OCI-LY7 (cell line): ENCODE results near the gene ASAP3. TPM values are rescaled to one million over a fixed set of nuclear protein-coding genes. Genes with fewer than 3 reads are reported as not detected.
A peak's percentile ranks its signal among the peaks of the same experiment; 100 is the strongest.

Experiments
- BruUV-seq: library from RNA; stranded (reverse); fragments of 400-500 nt; replicated peaks from 2 replicates; lab custom pipeline; 2021; lab: Mats Ljungman, UMichigan
- CTCF ChIA-PET: fragments of 300-600 bp; sonication (Branson Sonifier 250); formaldehyde crosslinking; loops from one replicate; lab custom pipeline; 2022; ENCODE audit warnings: antibody characterized with exemption; ENCODE audit not compliant: unreplicated experiment; lab: Charles Lee
- POLR2A ChIA-PET: fragments of 300-600 bp; sonication (Branson Sonifier 250); formaldehyde crosslinking; loops from one replicate; lab custom pipeline; 2022; ENCODE audit warnings: antibody characterized with exemption; lab: Charles Lee
- DNase-seq: peaks from one replicate; pipeline ENCODE4 v3.0.0-alpha.2; 2015; ENCODE audit warnings: low spot score
- H2AFZ ChIP-seq: fragments of 200-600 bp; sonication (generic), shearing (Covaris generic); 2 replicates; pipeline ENCODE4 v1.6.1; 2014; ENCODE audit warnings: mild to moderate bottlenecking, antibody characterized with exemption, low read length, moderate library complexity
- H3K27ac ChIP-seq: fragments of 200-600 bp; sonication (generic); 2 replicates; pipeline ENCODE4 v1.5.1; 2014; ENCODE audit warnings: mixed run types, low read depth, mild to moderate bottlenecking, moderate library complexity, low read length, inconsistent platforms; ENCODE audit not compliant: poor library complexity, severe bottlenecking
- H3K36me3 ChIP-seq: fragments of 200-600 bp; sonication (generic); 2 replicates; pipeline ENCODE4 v1.6.1; 2014; ENCODE audit warnings: mild to moderate bottlenecking, antibody characterized with exemption, low read length, moderate library complexity, mixed read lengths; ENCODE audit not compliant: insufficient read depth
- H3K4me1 ChIP-seq: fragments of 200-600 bp; sonication (generic); 2 replicates; pipeline ENCODE4 v1.5.1; 2014; ENCODE audit warnings: mild to moderate bottlenecking, low read length; ENCODE audit not compliant: insufficient read depth, poor library complexity, severe bottlenecking
- H3K4me2 ChIP-seq: fragments of 200-600 bp; sonication (generic); 2 replicates; pipeline ENCODE4 v1.6.1; 2014; ENCODE audit warnings: mild to moderate bottlenecking, low read length
- H3K4me3 ChIP-seq: fragments of 200-600 bp; sonication (generic); 2 replicates; pipeline ENCODE4 v1.5.1; 2014; ENCODE audit warnings: mild to moderate bottlenecking, low read depth, low read length; ENCODE audit not compliant: poor library complexity, severe bottlenecking
- H3K79me2 ChIP-seq: fragments of 200-600 bp; sonication (generic); 2 replicates; pipeline ENCODE4 v1.6.1; 2016; ENCODE audit warnings: low read depth, mild to moderate bottlenecking, low read length, moderate library complexity, mixed read lengths; ENCODE audit not compliant: insufficient read depth
- H3K9me2 ChIP-seq: fragments of 200-600 bp; sonication (generic); 2 replicates; pipeline ENCODE4 v1.6.1; 2016; ENCODE audit warnings: mild to moderate bottlenecking, low read length, mixed read lengths; ENCODE audit not compliant: insufficient read depth
- H3K9me3 ChIP-seq: fragments of 200-600 bp; sonication (generic); 2 replicates; pipeline ENCODE4 v1.6.1; 2014; ENCODE audit warnings: mild to moderate bottlenecking, mixed run types, low read length, mixed read lengths
- H4K20me1 ChIP-seq: fragments of 200-600 bp; sonication (generic); 2 replicates; pipeline ENCODE4 v1.6.1; 2014; ENCODE audit warnings: mild to moderate bottlenecking, antibody characterized with exemption, low read length, moderate library complexity, mixed read lengths; ENCODE audit not compliant: insufficient read depth
- EZH2phosphoT487 ChIP-seq: fragments of 200-600 bp; sonication (generic); IDR thresholded peaks from 2 replicates; pipeline ENCODE4 v1.6.1; 2018; ENCODE audit warnings: low read depth, borderline replicate concordance, mild to moderate bottlenecking, mixed run types, antibody characterized with exemption, low read length, moderate library complexity, mixed read lengths
- intact Hi-C: fragments of 100-400 bp; cut with micrococcal nuclease; formaldehyde crosslinking; loops from one replicate; pipeline ENCODE4 v1.10.0; 2022; ENCODE audit not compliant: unreplicated experiment
- total RNA-seq, 2 experiments: library from RNA; depleted of rRNA in 1 of 2; stranded (reverse); fragments of >200 nt in 1 of 2; shearing (Covaris generic) in 1 of 2; gene quantifications; 2 replicates each; pipeline ENCODE4 v1.2.3, GENCODE V29; 2014 to 2022
- TF ChIP-seq, protein P1 (sequence below): fragments of 200-600 bp; sonication (generic); conservative IDR thresholded peaks from 2 replicates; pipeline ENCODE4 v1.5.1; 2014; ENCODE audit warnings: mild to moderate bottlenecking, antibody characterized with exemption, low read length, moderate library complexity, mixed read lengths

ASAP3 gene
- total RNA-seq, 2 experiments from 2014 or later: 5.9 to 14.9 TPM

DNA sequence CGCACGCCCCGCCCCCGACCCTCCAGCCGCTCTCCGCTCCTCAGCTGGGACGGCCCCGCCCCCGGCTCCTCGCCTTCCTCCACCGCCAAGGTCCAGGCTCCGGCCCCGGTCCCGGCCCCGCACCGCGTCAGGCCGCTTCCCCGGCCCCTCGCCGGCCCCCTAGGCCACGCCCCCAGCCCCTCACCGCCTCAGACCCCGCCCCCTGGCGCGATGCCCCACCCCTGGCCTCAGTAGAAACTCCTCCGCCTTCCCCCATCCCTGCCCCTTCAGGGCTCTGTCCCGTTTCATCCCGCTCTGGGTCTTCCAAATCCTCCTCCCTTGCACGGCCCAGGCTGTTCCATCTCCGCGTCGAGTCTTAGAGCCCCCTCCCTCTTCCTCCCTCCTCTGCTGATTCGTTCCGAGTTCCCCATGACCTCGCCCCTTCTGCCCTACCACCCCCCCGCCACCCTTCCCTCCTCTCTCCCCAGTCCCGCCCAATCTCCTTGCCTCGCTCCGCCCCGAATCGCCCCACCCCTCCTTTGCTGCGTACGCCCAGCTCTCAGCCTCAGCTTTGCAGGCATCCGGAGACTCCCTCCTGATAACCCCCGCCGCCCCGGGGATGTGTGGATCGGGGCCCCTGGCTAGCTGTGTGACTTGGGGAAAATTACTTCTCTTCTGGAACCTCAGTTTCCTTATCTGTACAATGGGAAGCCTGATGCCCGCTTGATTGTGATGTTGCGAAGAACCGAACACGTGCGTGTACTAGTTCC is 448 bp upstream of the ASAP3 start:
- H3K36me3 ChIP-seq: no peaks in the 10 kb centered on the region
- H3K4me2 ChIP-seq: peak overlapping the region; percentile 86
- H2AFZ ChIP-seq: peak overlapping the region; percentile 69
- peaks cover 49% of the 10 kb centered on the region for H3K4me1 ChIP-seq
- TF ChIP-seq, protein P1, sequence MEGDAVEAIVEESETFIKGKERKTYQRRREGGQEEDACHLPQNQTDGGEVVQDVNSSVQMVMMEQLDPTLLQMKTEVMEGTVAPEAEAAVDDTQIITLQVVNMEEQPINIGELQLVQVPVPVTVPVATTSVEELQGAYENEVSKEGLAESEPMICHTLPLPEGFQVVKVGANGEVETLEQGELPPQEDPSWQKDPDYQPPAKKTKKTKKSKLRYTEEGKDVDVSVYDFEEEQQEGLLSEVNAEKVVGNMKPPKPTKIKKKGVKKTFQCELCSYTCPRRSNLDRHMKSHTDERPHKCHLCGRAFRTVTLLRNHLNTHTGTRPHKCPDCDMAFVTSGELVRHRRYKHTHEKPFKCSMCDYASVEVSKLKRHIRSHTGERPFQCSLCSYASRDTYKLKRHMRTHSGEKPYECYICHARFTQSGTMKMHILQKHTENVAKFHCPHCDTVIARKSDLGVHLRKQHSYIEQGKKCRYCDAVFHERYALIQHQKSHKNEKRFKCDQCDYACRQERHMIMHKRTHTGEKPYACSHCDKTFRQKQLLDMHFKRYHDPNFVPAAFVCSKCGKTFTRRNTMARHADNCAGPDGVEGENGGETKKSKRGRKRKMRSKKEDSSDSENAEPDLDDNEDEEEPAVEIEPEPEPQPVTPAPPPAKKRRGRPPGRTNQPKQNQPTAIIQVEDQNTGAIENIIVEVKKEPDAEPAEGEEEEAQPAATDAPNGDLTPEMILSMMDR: no peak
- TF ChIP-seq EZH2phosphoT487: no peak
- H3K27ac ChIP-seq: peak overlapping the region; percentile 41
- H3K9me3 ChIP-seq: no peaks in the 10 kb centered on the region
- no TSS peak for BruUV-seq
- ChIA-PET CTCF (interaction anchor here (0.6 to 2.5 kb wide), 5 partner anchors 12 to 325 kb away, joined by 3 to 9 read pairs (median 7); no protein-coding TSS in a partner anchor), POLR2A (interaction anchor here (0.5 to 1.4 kb wide), 10 partner anchors 9 to 694 kb away, joined by 3 to 6 read pairs (median 3); no protein-coding TSS in a partner anchor)
- H3K4me3 ChIP-seq: peak overlapping the region; percentile 75
- DNase-seq: peak; percentile 92
- intact Hi-C loops: loop anchor here (1.0 to 5.0 kb wide), 4 partner anchors 40 to 467 kb away; partner anchors contain the start of genes HNRNPR, KDM1A and TEX46
- H3K9me2 ChIP-seq: no peaks in the 10 kb centered on the region
- no peaks in the 10 kb centered on the region for H3K79me2 ChIP-seq
- no peaks in the 10 kb centered on the region for H4K20me1 ChIP-seq

DNA sequence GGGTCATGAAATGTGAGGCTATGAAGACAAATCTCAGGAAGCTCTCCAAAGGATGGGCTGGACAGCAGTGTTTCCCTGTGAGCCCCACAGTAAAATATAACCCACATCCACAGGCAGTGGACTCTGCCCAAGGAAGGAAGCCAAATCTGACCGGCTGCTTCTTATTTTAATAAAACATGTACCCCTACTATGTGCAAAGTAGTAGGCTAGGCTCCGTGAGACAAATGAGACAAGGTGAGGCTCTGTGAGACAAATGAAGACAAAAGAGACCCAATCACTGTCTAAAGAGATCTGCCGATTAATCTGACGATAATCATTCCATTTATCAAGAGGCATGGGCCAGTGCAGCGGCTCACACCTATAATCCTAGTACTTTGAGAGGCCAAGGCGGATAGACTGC is 2.1 kb downstream of the ASAP3 start:
- H4K20me1 ChIP-seq: no peaks in the 10 kb centered on the region
- DNase-seq: no peak
- POLR2A ChIA-PET: interaction anchor here (0.6 kb wide), 1 partner anchor 146 kb away, joined by 3 read pairs; no protein-coding TSS in a partner anchor
- no peak overlapping the region for H3K27ac ChIP-seq
- H3K9me2 ChIP-seq: no peaks in the 10 kb centered on the region
- peaks cover 49% of the 10 kb centered on the region for H3K4me1 ChIP-seq
- intact Hi-C loops: loop anchor here (5.0 kb wide), 2 partner anchors 55 to 465 kb away; partner anchors contain the start of genes KDM1A and TEX46
- BruUV-seq: no TSS peak
- no peaks in the 10 kb centered on the region for H3K79me2 ChIP-seq
- peak overlapping the region; percentile 68; the same call in 1 of the 2 replicates for H3K4me2 ChIP-seq
- TF ChIP-seq EZH2phosphoT487: no peak
- TF ChIP-seq, protein P1: no peak
- H3K9me3 ChIP-seq: no peaks in the 10 kb centered on the region
- H2AFZ ChIP-seq: no peak overlapping the region
- CTCF ChIA-PET: no interaction called here
- H3K36me3 ChIP-seq: no peaks in the 10 kb centered on the region
- no peak overlapping the region for H3K4me3 ChIP-seq
